Sigmoid colon (tissue), 4 donors: ENCODE data around the gene KRTAP3-3.

Experiments
- CTCF ChIP-seq, 4 experiments: fragments of 450-650 bp in 3 of 4; fragments of 200-600 bp in 1 of 4; IDR thresholded peaks; one replicate each; pipeline ENCODE4 v1.5.1; 2016 to 2019; ENCODE audit warnings: antibody characterized with exemption in 4 of 4, mild to moderate bottlenecking in 3 of 4, moderate library complexity in 2 of 4
- POLR2AphosphoS5 ChIP-seq, 4 donors: sonication (generic); formaldehyde crosslinking; IDR thresholded peaks; one replicate each; pipeline ENCODE4 v1.6.1; 2017; ENCODE audit warnings: antibody characterized with exemption in 4 of 4

GRCh38 chr17:41008811-41009210, 14.8 kb upstream of the KRTAP3-3 start, which contains the start of gene KRTAP3-1:
- TF ChIP-seq CTCF (IDR thresholded peaks at IDR 0.05) (no peak), POLR2AphosphoS5 (IDR thresholded peaks at IDR 0.05) (no peak)
